Skeletal muscle tissue (tissue), 4 donors: Measurements from ENCODE around the gene SEMG2. TPM values are rescaled to one million over a fixed set of nuclear protein-coding genes. Genes with fewer than 3 reads are reported as not detected.

ENCODE experiments used
- H3K27ac ChIP-seq: one replicate; pipeline ENCODE4 v1.7.0; 2013; ENCODE audit warnings: mild to moderate bottlenecking, low read depth, low read length, inconsistent platforms
- H3K27me3 ChIP-seq, 3 donors: one replicate each; pipeline ENCODE4 v1.7.0; 2013; ENCODE audit warnings: low read length in 3 of 3; ENCODE audit not compliant: control insufficient read depth in 3 of 3, insufficient read depth in 3 of 3
- H3K36me3 ChIP-seq, 3 donors: one replicate each; pipeline ENCODE4 v1.7.0; 2013; ENCODE audit warnings: low read length in 3 of 3; ENCODE audit not compliant: control insufficient read depth in 3 of 3, insufficient read depth in 3 of 3
- H3K4me1 ChIP-seq, 3 donors: one replicate each; pipeline ENCODE4 v1.7.0; 2013; ENCODE audit warnings: low read length in 3 of 3, mild to moderate bottlenecking in 3 of 3; ENCODE audit not compliant: control insufficient read depth in 3 of 3, insufficient read depth in 3 of 3
- H3K4me3 ChIP-seq, 3 donors: one replicate each; pipeline ENCODE4 v1.7.0; 2013; ENCODE audit warnings: low read length in 3 of 3
- H3K9ac ChIP-seq, 3 donors: one replicate each; pipeline ENCODE4 v1.7.0; 2013; ENCODE audit warnings: low read length in 3 of 3, mild to moderate bottlenecking in 3 of 3, moderate library complexity in 2 of 3, low read depth in 1 of 3
- H3K9me3 ChIP-seq, 3 donors: one replicate each; pipeline ENCODE4 v1.7.0; 2013; ENCODE audit warnings: low read length in 3 of 3; ENCODE audit not compliant: control insufficient read depth in 3 of 3
- total RNA-seq: library from RNA; depleted of rRNA; stranded (reverse); fragments of >200 nt; gene quantifications from one replicate; pipeline ENCODE4 v1.2.3, GENCODE V29; 2014
- donor health status: Osteomylitis.

SEMG2 gene
- total RNA-seq, 1 donor from 2014 or later = not detected

GRCh38 chr20:45269754-45270270 is 48.6 kb downstream of the SEMG2 start:
- Histone ChIP-seq H3K27ac (no peak overlapping the region), H3K9me3 (no peaks in the 10 kb centered on the region), H3K4me1 (no peaks in the 10 kb centered on the region), H3K4me3 (no peak overlapping the region), H3K27me3 (peaks cover 0 to 11% (median 0%) of the 10 kb centered on the region in 3 donors), H3K36me3 (no peaks in the 10 kb centered on the region), H3K9ac (no peak overlapping the region)

Other genes with a start within 250 kb of the SEMG2 start
- under 0.01 TPM for gene KCNS1, start 120.2 kb upstream of the SEMG2 start, total RNA-seq
- not detected for gene WFDC5, start 106.2 kb upstream of the SEMG2 start, total RNA-seq
- gene WFDC12, start 96.9 kb upstream of the SEMG2 start, total RNA-seq = not detected
- not detected for gene PI3, start 46.5 kb upstream of the SEMG2 start, total RNA-seq
- gene SEMG1, start 14.3 kb upstream of the SEMG2 start, total RNA-seq = not detected
- not detected for gene SLPI, start 33.2 kb downstream of the SEMG2 start, total RNA-seq
- gene RBPJL, start 85.5 kb downstream of the SEMG2 start, total RNA-seq = not detected
- gene MATN4, start 86.9 kb downstream of the SEMG2 start, total RNA-seq = 0.52 TPM
- gene SDC4, start 127.1 kb downstream of the SEMG2 start, total RNA-seq = 4.2 TPM
- 13.6 TPM for gene SYS1, start 141.8 kb downstream of the SEMG2 start, total RNA-seq
- gene TP53TG5, start 157.0 kb downstream of the SEMG2 start, total RNA-seq = not detected
- 3.7 TPM for gene DBNDD2, start 186.9 kb downstream of the SEMG2 start, total RNA-seq
- gene PIGT, start 194.8 kb downstream of the SEMG2 start, total RNA-seq = 16.2 TPM
- gene WFDC2, start 248.4 kb downstream of the SEMG2 start, total RNA-seq = not detected